ENCODE measurements around the gene MRC2. TPM values are rescaled to one million over a fixed set of nuclear protein-coding genes. Genes with fewer than 3 reads are reported as not detected.

The MRC2 gene
- total RNA-seq, 1 donor: 336 TPM

DNA sequence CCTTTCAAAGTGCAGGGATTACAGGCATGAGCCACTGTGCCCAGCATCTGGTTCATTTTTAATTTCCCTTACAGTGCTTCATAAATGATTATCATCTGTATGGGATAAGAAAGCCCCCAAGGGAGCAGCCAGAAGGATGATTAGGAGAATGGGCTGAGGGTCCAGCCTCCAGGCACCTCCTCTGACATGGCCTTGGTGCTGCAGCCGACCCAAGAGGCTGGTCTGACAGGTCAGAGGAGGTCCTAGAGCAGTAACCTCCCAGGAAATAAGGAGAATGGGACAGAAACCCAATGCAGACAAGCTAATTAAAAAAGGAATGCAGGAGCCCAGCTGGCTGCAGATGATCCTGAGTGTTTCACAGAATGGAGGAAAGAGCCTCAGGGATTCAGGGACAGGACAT is 29.0 kb downstream of the MRC2 start:
- DNase-seq (ENCODE audit: low read depth): no peak
- no peak for TF ChIP-seq CTCF (IDR thresholded peaks at IDR 0.05; ENCODE audit: insufficient read depth, low read depth, low read length)
- H3K4me3 ChIP-seq (ENCODE audit: low read depth, low read length): no peak overlapping the region

- TF ChIP-seq CTCF (IDR thresholded peaks at IDR 0.05; ENCODE audit: insufficient read depth, low read depth, low read length): no peak
- DNase-seq (ENCODE audit: low read depth): no peak
- H3K4me3 ChIP-seq (ENCODE audit: low read depth, low read length): no peak overlapping the region
Observed at GRCh38 chr17:62657145-62657665, 29.7 kb downstream of the MRC2 start.

GRCh38 chr17:62657690-62658089 is 30.2 kb downstream of the MRC2 start:
- TF ChIP-seq CTCF (IDR thresholded peaks at IDR 0.05; ENCODE audit: insufficient read depth, low read depth, low read length): no peak
- no peak overlapping the region for H3K4me3 ChIP-seq (ENCODE audit: low read depth, low read length)
- DNase-seq (ENCODE audit: low read depth): no peak

DNA sequence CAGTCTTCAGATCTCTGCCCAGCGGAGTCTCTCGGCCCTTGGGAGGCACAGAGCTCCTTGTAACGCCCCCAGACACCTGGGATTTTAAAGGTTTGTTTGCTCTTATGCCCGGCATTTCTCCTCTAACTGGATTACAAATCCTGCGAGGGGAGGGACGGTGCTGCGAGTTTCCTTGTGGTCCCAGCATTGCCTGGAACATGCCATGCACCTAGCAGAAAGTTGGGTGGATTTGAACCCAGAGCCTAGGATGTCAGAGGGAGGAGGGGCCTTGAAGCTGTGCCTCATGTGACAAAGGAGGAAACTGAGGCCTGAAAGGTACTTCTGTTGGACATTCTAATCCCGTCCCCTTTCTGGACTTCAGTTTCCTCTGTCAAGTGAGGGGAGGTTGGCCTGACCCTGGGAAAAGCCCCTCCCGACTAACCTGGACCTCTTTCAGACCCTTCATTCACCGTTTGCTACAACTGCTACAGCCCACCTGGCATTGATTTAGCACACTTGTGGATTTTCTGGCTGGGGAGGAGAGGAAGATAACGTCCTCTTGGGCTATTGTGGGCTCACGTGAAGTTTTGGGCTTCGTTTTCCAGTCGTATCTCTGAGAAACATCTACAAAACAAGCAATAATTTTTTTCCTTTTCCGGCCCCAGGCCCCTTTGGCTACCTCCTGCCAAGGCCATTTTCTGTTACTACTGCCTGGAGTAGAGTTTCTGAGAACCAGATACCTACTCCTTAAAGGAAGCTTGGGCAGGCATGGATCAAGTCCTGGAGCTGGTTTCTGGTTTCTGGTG is 30.9 kb downstream of the MRC2 start:
- peak; percentile 26 for DNase-seq (ENCODE audit: low read depth)
- no peak for TF ChIP-seq CTCF (IDR thresholded peaks at IDR 0.05; ENCODE audit: insufficient read depth, low read depth, low read length)

GRCh38 chr17:62660629-62661118 is 33.2 kb downstream of the MRC2 start:
- DNase-seq (ENCODE audit: low read depth): no peak
- H3K4me3 ChIP-seq (ENCODE audit: low read depth, low read length): no peak overlapping the region
- TF ChIP-seq CTCF (IDR thresholded peaks at IDR 0.05; ENCODE audit: insufficient read depth, low read depth, low read length): no peak

More for the DNA sequence above, 30.9 kb downstream of the MRC2 start:
- H3K4me3 ChIP-seq (ENCODE audit: low read depth, low read length): no peak overlapping the region

- no peak overlapping the region for H3K4me3 ChIP-seq (ENCODE audit: low read depth, low read length)
- no peak for DNase-seq (ENCODE audit: low read depth)
- TF ChIP-seq CTCF (IDR thresholded peaks at IDR 0.05; ENCODE audit: insufficient read depth, low read depth, low read length): no peak
Observed at GRCh38 chr17:62661337-62661736, 33.9 kb downstream of the MRC2 start.
